ENCODE data around the gene IGFL4. TPM values are rescaled to one million over a fixed set of nuclear protein-coding genes. Genes with fewer than 3 reads are reported as not detected.
A peak's percentile ranks its signal among the peaks of the same experiment; 100 is the strongest.

Gene IGFL4
- total and polyA plus RNA-seq, 2 experiments from 2014 or later, result 0.83 to 1.1 TPM

DNA sequence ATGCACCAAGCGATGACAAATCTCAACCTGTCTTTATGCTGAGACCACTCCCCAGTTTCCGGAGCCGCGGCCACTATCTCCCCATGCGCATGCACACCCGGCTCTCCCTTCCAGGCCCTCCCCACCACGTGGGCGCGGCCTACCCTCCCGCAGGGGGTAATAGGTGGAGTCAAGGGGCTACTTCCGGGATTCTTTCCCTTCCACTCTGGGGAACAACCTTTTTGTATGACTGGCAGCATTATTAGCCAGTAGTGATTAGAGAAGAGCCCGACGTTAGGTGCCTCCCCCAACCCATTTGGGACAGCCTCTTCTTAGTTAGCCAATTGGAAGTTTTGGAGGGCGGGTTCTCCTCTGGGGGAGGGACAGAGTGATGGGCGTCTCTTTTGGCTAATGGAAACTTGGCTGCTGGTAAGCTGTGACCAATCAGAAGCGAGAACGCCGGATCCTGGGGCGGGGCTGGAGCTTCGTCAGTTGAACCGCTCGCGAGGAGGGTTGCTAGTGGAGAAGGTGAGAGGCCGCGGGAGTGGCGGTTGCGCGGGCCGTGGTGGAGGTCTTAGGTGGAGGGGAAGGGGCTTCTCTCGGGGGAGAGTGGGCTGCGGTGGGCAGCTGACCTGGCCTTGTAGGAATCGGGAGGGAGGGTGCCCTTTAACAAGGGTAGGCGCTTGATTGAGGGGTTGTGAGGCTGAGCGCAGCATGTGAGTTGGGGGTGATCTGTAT, 45.6 kb downstream of the IGFL4 start, which contains the start of gene CCDC61:
Gene CCDC61, plus strand, starts transcription at position 470 of the 717 bp plus-strand sequence. CDS start 7,552 bp downstream, outside the sequence.
- Histone ChIP-seq H3K27ac (no peak within 1 kb of the TSS), H4K20me1 (ENCODE audit: insufficient read depth, poor library complexity, severe bottlenecking) (no peaks in the 10 kb centered on the region), H3K9me3 (ENCODE audit: low read depth) (no peaks in the 10 kb centered on the region), H3K4me2 (peak within 1 kb of the TSS; percentile 84), H3K79me2 (no peaks in the 10 kb centered on the region), H3K36me3 (replicated peaks; ENCODE audit: insufficient read depth, low read depth) (no peaks in the 10 kb centered on the region), H2AFZ (peak within 1 kb of the TSS; percentile 71), H3K9me2 (replicated peaks; ENCODE audit: insufficient read depth) (no peaks in the 10 kb centered on the region), H3K27me3 (peaks cover 4% of the 10 kb centered on the region), H3K4me1 (ENCODE audit: insufficient read depth) (peaks cover 1% of the 10 kb centered on the region), H3K4me3 (peak within 1 kb of the TSS; percentile 43)
- DNase-seq (ENCODE audit: low spot score), result peak; percentile 98
- TF ChIP-seq EZH2 (IDR thresholded peaks at IDR 0.05; ENCODE audit: borderline replicate concordance) (no peak), EZH2phosphoT487 (IDR thresholded peaks at IDR 0.05; ENCODE audit: low read depth, severe bottlenecking, unreplicated experiment) (no peak), CTCF (IDR thresholded peaks at IDR 0.05; ENCODE audit: poor library complexity) (no peak)
- under 1% methylated on average over 34 of the region's 34 CpGs for WGBS (ENCODE audit: low lambda C conversion rate, missing lambda C conversion rate)

DNA sequence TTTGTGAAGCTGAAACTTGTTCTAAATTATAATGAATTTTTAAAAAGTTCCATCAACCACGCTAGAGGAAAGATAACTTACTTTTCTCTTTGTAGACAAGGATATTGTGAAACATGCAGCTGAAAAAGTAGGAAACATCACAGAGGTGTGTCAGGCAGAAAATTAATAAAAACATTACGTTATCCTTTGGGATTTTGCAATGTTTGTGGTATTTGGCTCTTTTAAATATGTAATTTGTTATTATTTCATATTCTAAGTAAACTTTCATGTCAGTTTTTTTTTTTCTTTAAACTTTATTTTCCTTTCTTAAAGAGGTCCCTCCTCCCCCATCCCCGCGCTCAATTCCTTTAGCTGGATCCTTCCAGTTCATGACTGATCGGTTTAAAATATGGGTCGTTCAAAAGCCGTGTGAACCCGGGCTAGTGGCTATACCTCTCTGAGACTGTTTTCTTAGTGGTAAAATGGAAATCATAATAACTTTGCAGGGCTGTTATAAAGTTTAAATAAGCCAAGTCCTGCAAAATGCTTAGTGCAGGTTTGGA, 46.3 kb downstream of the IGFL4 start:
- Histone ChIP-seq H3K4me1 (ENCODE audit: insufficient read depth) (no peaks in the 10 kb centered on the region), H3K9me2 (replicated peaks; ENCODE audit: insufficient read depth) (no peaks in the 10 kb centered on the region), H3K4me2 (peak overlapping the region; percentile 77), H3K4me3 (peak overlapping the region; percentile 22), H3K27ac (no peak overlapping the region), H2AFZ (peak overlapping the region; percentile 71), H3K36me3 (replicated peaks; ENCODE audit: insufficient read depth, low read depth) (no peaks in the 10 kb centered on the region), H3K27me3 (no peaks in the 10 kb centered on the region), H3K79me2 (no peaks in the 10 kb centered on the region), H4K20me1 (ENCODE audit: insufficient read depth, poor library complexity, severe bottlenecking) (no peaks in the 10 kb centered on the region), H3K9me3 (ENCODE audit: low read depth) (no peaks in the 10 kb centered on the region)
- DNase-seq (ENCODE audit: low spot score), result no peak
- TF ChIP-seq EZH2 (IDR thresholded peaks at IDR 0.05; ENCODE audit: borderline replicate concordance) (no peak), CTCF (IDR thresholded peaks at IDR 0.05; ENCODE audit: poor library complexity) (no peak), EZH2phosphoT487 (IDR thresholded peaks at IDR 0.05; ENCODE audit: low read depth, severe bottlenecking, unreplicated experiment) (no peak)
- WGBS (ENCODE audit: low lambda C conversion rate, missing lambda C conversion rate), result 20% methylated on average over 8 of the region's 8 CpGs

DNA sequence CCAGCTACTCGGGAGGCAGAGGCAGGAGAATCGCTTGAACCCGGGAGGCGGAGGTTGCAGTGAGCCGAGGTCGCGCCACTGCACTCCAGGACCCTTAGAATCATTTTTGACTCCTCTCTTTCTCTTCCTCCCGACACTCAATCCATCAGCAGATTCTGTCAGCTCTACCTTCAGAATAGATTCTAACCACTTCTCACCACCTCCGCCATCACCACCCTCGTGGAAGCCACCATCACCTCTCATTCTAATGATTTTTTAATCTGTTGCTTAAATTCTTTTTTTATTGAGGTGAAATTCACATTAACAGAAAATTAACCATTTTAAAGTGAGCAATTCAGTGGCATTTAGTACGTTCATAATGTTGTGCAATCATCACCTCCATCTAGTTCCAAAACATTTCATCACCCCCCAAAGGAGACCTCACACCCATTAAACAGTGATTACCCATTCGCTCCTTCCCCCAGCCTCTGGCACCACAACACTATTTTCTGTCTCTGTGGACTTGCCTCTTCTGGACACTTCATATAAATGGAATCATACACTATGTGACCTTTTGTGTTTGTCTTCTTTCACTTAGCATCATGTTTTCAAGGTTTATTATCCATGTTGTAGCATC, 50.6 kb downstream of the IGFL4 start:
- no peak overlapping the region for H3K27ac ChIP-seq
- no peaks in the 10 kb centered on the region for H3K79me2 ChIP-seq
- no peaks in the 10 kb centered on the region for H3K9me3 ChIP-seq (ENCODE audit: low read depth)
- H3K36me3 ChIP-seq (replicated peaks; ENCODE audit: insufficient read depth, low read depth), result no peaks in the 10 kb centered on the region
- H3K4me3 ChIP-seq, result no peak overlapping the region
- no peak overlapping the region for H2AFZ ChIP-seq
- H4K20me1 ChIP-seq (ENCODE audit: insufficient read depth, poor library complexity, severe bottlenecking), result no peaks in the 10 kb centered on the region
- no peak for DNase-seq (ENCODE audit: low spot score)
- TF ChIP-seq EZH2 (IDR thresholded peaks at IDR 0.05; ENCODE audit: borderline replicate concordance), result no peak
- TF ChIP-seq CTCF (IDR thresholded peaks at IDR 0.05; ENCODE audit: poor library complexity), result no peak
- TF ChIP-seq EZH2phosphoT487 (IDR thresholded peaks at IDR 0.05; ENCODE audit: low read depth, severe bottlenecking, unreplicated experiment), result no peak
- 91% methylated on average over 12 of the region's 12 CpGs for WGBS (ENCODE audit: low lambda C conversion rate, missing lambda C conversion rate)
- no peaks in the 10 kb centered on the region for H3K9me2 ChIP-seq (replicated peaks; ENCODE audit: insufficient read depth)
- H3K4me2 ChIP-seq, result no peak overlapping the region
- H3K27me3 ChIP-seq, result no peaks in the 10 kb centered on the region
- H3K4me1 ChIP-seq (ENCODE audit: insufficient read depth), result no peaks in the 10 kb centered on the region

MicroRNAs within 50 kb of the gene (microRNA counts, 767-probe panel; counts per million panel counts)
- not detected for microRNA hsa-miR-769-3p
- microRNA hsa-miR-769-5p, result not detected

Small RNA genes lying within 50 kb of the gene (microRNA-seq; reads per million reads assigned to microRNA genes)
- 344 reads per million, percentile 70 among the genes with 10 or more reads in this experiment for gene MIR769

Small RNA genes lying within 50 kb of the gene (small RNA-seq; reads per million reads assigned to genes)
- 171 reads per million, percentile 98 among the genes with 10 or more reads in this experiment for gene MIR769

Other genes starting within 250 kb of the IGFL4 start
- 18.3 and 23.7 TPM in 2 replicates for gene DMWD, start 248.2 kb downstream of the IGFL4 start, total RNA-seq
- 70.1 and 95.8 TPM in 2 replicates for gene DMWD, start 248.2 kb downstream of the IGFL4 start, polyA plus RNA-seq
- gene RSPH6A, start 225.7 kb downstream of the IGFL4 start, total RNA-seq, result 0.12 TPM in 1 of 2 replicates, not detected in the other
- gene RSPH6A, start 225.7 kb downstream of the IGFL4 start, polyA plus RNA-seq, result not detected in 2 replicates
- gene SYMPK, start 177.9 kb downstream of the IGFL4 start, total RNA-seq, result 33.8 and 41.6 TPM in 2 replicates
- 33.4 and 39.0 TPM in 2 replicates for gene SYMPK, start 177.9 kb downstream of the IGFL4 start, polyA plus RNA-seq
- 14.5 and 14.6 TPM in 2 replicates for gene FOXA3, start 176.7 kb downstream of the IGFL4 start, total RNA-seq
- gene FOXA3, start 176.7 kb downstream of the IGFL4 start, polyA plus RNA-seq, result 16.7 and 18.6 TPM in 2 replicates
- gene IRF2BP1, start 154.9 kb downstream of the IGFL4 start, total RNA-seq, result 23.8 and 25.2 TPM in 2 replicates
- 11.5 and 15.8 TPM in 2 replicates for gene IRF2BP1, start 154.9 kb downstream of the IGFL4 start, polyA plus RNA-seq
- gene MYPOP, start 138.4 kb downstream of the IGFL4 start, total RNA-seq, result 2.4 and 3.5 TPM in 2 replicates
- 2.5 and 3.1 TPM in 2 replicates for gene MYPOP, start 138.4 kb downstream of the IGFL4 start, polyA plus RNA-seq
- gene NANOS2, start 126.2 kb downstream of the IGFL4 start, total RNA-seq, result not detected in 2 replicates
- not detected in 2 replicates for gene NANOS2, start 126.2 kb downstream of the IGFL4 start, polyA plus RNA-seq
- 0.12 TPM in 1 of 2 replicates, not detected in the other for gene NOVA2, start 67.1 kb downstream of the IGFL4 start, total RNA-seq
- gene NOVA2, start 67.1 kb downstream of the IGFL4 start, polyA plus RNA-seq, result 0.08 and 0.16 TPM in 2 replicates
- 3.6 and 4.5 TPM in 2 replicates for gene CCDC61, start 45.5 kb downstream of the IGFL4 start, total RNA-seq
- gene CCDC61, start 45.5 kb downstream of the IGFL4 start, polyA plus RNA-seq, result 7.3 and 9.8 TPM in 2 replicates
- gene PGLYRP1, start 17.9 kb downstream of the IGFL4 start, total RNA-seq, result not detected in 2 replicates
- not detected in 2 replicates for gene PGLYRP1, start 17.9 kb downstream of the IGFL4 start, polyA plus RNA-seq
- 2.1 and 2.6 TPM in 2 replicates for gene IGFL3, start 83.7 kb upstream of the IGFL4 start, total RNA-seq
- 4.7 and 5.5 TPM in 2 replicates for gene IGFL3, start 83.7 kb upstream of the IGFL4 start, polyA plus RNA-seq
- 12.9 and 15.2 TPM in 2 replicates for gene IGFL2, start 107.2 kb upstream of the IGFL4 start, total RNA-seq
- 17.2 and 22.9 TPM in 2 replicates for gene IGFL2, start 107.2 kb upstream of the IGFL4 start, polyA plus RNA-seq
- gene IGFL1, start 188.7 kb upstream of the IGFL4 start, total RNA-seq, result not detected in 2 replicates
- gene IGFL1, start 188.7 kb upstream of the IGFL4 start, polyA plus RNA-seq, result not detected in 2 replicates

Measured in hepatocyte (in vitro differentiated cells).